ENCODE data around the gene NOL4L.

GRCh38 chr20:32520927-32521203 is 64.3 kb downstream of the NOL4L start:
- no peak for TF ChIP-seq CTCF (IDR thresholded peaks at IDR 0.05)
- no peak for TF ChIP-seq POLR2A (IDR thresholded peaks at IDR 0.05)
